ENCODE measurements around the gene ATP5PO. TPM values are rescaled to one million over a fixed set of nuclear protein-coding genes. Genes with fewer than 3 reads are reported as not detected.

ATP5PO gene
- total and polyA plus RNA-seq, 2 of the 13 experiments (the other 11 are each of a cell fraction or from before 2014, with no cell fraction given) = 256 to 297 TPM

GRCh38 chr21:33915368-33916199 lies at the start of gene ATP5PO (continued):
- TF ChIP-seq, protein P1, sequence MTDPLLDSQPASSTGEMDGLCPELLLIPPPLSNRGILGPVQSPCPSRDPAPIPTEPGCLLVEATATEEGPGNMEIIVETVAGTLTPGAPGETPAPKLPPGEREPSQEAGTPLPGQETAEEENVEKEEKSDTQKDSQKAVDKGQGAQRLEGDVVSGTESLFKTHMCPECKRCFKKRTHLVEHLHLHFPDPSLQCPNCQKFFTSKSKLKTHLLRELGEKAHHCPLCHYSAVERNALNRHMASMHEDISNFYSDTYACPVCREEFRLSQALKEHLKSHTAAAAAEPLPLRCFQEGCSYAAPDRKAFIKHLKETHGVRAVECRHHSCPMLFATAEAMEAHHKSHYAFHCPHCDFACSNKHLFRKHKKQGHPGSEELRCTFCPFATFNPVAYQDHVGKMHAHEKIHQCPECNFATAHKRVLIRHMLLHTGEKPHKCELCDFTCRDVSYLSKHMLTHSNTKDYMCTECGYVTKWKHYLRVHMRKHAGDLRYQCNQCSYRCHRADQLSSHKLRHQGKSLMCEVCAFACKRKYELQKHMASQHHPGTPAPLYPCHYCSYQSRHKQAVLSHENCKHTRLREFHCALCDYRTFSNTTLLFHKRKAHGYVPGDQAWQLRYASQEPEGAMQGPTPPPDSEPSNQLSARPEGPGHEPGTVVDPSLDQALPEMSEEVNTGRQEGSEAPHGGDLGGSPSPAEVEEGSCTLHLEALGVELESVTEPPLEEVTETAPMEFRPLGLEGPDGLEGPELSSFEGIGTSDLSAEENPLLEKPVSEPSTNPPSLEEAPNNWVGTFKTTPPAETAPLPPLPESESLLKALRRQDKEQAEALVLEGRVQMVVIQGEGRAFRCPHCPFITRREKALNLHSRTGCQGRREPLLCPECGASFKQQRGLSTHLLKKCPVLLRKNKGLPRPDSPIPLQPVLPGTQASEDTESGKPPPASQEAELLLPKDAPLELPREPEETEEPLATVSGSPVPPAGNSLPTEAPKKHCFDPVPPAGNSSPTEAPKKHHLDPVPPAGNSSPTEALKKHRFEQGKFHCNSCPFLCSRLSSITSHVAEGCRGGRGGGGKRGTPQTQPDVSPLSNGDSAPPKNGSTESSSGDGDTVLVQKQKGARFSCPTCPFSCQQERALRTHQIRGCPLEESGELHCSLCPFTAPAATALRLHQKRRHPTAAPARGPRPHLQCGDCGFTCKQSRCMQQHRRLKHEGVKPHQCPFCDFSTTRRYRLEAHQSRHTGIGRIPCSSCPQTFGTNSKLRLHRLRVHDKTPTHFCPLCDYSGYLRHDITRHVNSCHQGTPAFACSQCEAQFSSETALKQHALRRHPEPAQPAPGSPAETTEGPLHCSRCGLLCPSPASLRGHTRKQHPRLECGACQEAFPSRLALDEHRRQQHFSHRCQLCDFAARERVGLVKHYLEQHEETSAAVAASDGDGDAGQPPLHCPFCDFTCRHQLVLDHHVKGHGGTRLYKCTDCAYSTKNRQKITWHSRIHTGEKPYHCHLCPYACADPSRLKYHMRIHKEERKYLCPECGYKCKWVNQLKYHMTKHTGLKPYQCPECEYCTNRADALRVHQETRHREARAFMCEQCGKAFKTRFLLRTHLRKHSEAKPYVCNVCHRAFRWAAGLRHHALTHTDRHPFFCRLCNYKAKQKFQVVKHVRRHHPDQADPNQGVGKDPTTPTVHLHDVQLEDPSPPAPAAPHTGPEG (CRISPR knock-in tag; IDR thresholded peaks at IDR 0.05) = no peak
- TF ChIP-seq, protein P2, sequence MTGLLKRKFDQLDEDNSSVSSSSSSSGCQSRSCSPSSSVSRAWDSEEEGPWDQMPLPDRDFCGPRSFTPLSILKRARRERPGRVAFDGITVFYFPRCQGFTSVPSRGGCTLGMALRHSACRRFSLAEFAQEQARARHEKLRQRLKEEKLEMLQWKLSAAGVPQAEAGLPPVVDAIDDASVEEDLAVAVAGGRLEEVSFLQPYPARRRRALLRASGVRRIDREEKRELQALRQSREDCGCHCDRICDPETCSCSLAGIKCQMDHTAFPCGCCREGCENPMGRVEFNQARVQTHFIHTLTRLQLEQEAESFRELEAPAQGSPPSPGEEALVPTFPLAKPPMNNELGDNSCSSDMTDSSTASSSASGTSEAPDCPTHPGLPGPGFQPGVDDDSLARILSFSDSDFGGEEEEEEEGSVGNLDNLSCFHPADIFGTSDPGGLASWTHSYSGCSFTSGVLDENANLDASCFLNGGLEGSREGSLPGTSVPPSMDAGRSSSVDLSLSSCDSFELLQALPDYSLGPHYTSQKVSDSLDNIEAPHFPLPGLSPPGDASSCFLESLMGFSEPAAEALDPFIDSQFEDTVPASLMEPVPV (CRISPR knock-in tag; IDR thresholded peaks at IDR 0.05) = no peak
- TF ChIP-seq ZFP36L1 (CRISPR knock-in tag; IDR thresholded peaks at IDR 0.05) (no peak), ZNF451 (CRISPR knock-in tag; IDR thresholded peaks at IDR 0.05) (no peak), ZMYM4 (CRISPR knock-in tag; IDR thresholded peaks at IDR 0.05) (peak; percentile 62), TOPORS (CRISPR knock-in tag; IDR thresholded peaks at IDR 0.05) (no peak), SP5 (CRISPR knock-in tag; IDR thresholded peaks at IDR 0.05; ENCODE audit: borderline replicate concordance, low read depth) (no peak), MAF1 (CRISPR knock-in tag; IDR thresholded peaks at IDR 0.05; ENCODE audit: borderline replicate concordance) (0 out of 2 replicates have a peak, but pooled peaks have one; percentile 29), E2F2 (CRISPR knock-in tag; IDR thresholded peaks at IDR 0.05; ENCODE audit: borderline replicate concordance) (peak; percentile 61; the same call in 1 of the 2 replicates), ZNF7 (CRISPR knock-in tag; IDR thresholded peaks at IDR 0.05) (no peak), MEIS1 (CRISPR knock-in tag; IDR thresholded peaks at IDR 0.05; ENCODE audit: borderline replicate concordance) (no peak)
- TF ChIP-seq, protein P3, sequence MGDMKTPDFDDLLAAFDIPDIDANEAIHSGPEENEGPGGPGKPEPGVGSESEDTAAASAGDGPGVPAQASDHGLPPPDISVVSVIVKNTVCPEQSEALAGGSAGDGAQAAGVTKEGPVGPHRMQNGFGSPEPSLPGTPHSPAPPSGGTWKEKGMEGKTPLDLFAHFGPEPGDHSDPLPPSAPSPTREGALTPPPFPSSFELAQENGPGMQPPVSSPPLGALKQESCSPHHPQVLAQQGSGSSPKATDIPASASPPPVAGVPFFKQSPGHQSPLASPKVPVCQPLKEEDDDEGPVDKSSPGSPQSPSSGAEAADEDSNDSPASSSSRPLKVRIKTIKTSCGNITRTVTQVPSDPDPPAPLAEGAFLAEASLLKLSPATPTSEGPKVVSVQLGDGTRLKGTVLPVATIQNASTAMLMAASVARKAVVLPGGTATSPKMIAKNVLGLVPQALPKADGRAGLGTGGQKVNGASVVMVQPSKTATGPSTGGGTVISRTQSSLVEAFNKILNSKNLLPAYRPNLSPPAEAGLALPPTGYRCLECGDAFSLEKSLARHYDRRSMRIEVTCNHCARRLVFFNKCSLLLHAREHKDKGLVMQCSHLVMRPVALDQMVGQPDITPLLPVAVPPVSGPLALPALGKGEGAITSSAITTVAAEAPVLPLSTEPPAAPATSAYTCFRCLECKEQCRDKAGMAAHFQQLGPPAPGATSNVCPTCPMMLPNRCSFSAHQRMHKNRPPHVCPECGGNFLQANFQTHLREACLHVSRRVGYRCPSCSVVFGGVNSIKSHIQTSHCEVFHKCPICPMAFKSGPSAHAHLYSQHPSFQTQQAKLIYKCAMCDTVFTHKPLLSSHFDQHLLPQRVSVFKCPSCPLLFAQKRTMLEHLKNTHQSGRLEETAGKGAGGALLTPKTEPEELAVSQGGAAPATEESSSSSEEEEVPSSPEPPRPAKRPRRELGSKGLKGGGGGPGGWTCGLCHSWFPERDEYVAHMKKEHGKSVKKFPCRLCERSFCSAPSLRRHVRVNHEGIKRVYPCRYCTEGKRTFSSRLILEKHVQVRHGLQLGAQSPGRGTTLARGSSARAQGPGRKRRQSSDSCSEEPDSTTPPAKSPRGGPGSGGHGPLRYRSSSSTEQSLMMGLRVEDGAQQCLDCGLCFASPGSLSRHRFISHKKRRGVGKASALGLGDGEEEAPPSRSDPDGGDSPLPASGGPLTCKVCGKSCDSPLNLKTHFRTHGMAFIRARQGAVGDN (CRISPR knock-in tag; IDR thresholded peaks at IDR 0.05) = peak; percentile 77
- TF ChIP-seq, protein P4, sequence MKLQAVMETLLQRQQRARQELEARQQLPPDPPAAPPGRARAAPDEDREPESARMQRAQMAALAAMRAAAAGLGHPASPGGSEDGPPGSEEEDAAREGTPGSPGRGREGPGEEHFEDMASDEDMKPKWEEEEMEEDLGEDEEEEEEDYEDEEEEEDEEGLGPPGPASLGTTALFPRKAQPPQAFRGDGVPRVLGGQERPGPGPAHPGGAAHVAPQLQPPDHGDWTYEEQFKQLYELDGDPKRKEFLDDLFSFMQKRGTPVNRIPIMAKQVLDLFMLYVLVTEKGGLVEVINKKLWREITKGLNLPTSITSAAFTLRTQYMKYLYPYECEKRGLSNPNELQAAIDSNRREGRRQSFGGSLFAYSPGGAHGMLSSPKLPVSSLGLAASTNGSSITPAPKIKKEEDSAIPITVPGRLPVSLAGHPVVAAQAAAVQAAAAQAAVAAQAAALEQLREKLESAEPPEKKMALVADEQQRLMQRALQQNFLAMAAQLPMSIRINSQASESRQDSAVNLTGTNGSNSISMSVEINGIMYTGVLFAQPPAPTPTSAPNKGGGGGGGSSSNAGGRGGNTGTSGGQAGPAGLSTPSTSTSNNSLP (IDR thresholded peaks at IDR 0.05; ENCODE audit: low read depth, low read length) = no peak
